GM18907 (cell line): ENCODE results near the gene SIK1.

Experiments used
- ATAC-seq: cut with Tn5 transposase; IDR thresholded peaks from one replicate; pipeline ENCODE4 v1.9.1; 2021; ENCODE audit warnings: mild to moderate bottlenecking, moderate library complexity; ENCODE audit not compliant: unreplicated experiment

Gene SIK1

GRCh38 chr21:43369124-43369523 lies 57.8 kb downstream of the SIK1 start:
- no peak for ATAC-seq

GRCh38 chr21:43368685-43369084 lies 58.2 kb downstream of the SIK1 start:
- ATAC-seq = no peak

- no peak for ATAC-seq
These were observed 59.1 kb downstream of the SIK1 start for GRCh38 chr21:43367859-43368258.

- ATAC-seq = no peak
These were observed 59.6 kb downstream of the SIK1 start for GRCh38 chr21:43367296-43367695.

GRCh38 chr21:43366656-43367055 lies 60.3 kb downstream of the SIK1 start:
- ATAC-seq = no peak

- no peak for ATAC-seq
These were observed 61.1 kb downstream of the SIK1 start for GRCh38 chr21:43365611-43366426.

- ATAC-seq = no peak
These were observed 62.0 kb downstream of the SIK1 start for GRCh38 chr21:43364851-43365424.
